GM19452 (cell line): ENCODE results near the gene ADAM22.
A peak's percentile ranks its signal among the peaks of the same experiment; 100 is the strongest.

ENCODE experiments used
- ATAC-seq: cut with Tn5 transposase; IDR thresholded peaks from one replicate; pipeline ENCODE4 v1.9.1; 2021; ENCODE audit not compliant: unreplicated experiment

Gene ADAM22

GRCh38 chr7:88212918-88213317, 278.9 kb downstream of the ADAM22 start:
- no peak for ATAC-seq

DNA sequence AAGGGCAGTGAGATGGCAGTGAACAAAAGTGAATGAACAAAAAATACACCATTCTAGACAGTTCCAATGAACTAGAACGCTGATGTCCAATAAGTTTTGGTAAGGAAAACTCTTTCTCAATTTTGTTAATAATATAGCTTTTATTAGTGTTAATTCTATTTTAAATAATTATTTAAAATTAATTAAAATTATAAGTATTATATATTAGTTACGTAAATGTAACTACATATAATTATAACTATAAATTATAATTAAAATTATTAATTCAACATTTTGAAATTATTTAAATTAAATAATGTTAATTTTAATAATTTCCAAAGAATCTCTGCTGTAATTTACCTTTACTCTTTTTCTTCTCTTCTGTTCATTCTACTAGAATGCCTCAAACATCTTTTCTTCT, 280.4 kb downstream of the ADAM22 start:
- ATAC-seq, result no peak

DNA sequence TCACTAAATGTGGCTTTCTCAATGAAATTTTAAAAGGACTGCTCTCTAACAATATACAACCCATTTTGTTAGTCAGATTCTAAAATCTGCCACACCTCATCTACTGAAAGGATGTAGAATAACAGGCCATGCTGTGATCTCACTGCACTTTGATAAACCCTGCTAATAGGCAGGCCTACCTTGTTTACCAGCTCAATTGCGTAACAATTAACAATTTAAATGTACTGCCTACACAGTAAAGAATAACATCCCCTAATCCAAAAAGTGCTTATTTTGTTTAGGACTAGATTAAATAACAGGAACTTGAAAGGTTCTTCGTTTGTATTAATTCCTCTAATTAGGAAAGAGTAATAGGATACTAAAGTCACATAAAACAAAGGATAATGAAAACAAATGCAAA, 281.2 kb downstream of the ADAM22 start:
- no peak for ATAC-seq

DNA sequence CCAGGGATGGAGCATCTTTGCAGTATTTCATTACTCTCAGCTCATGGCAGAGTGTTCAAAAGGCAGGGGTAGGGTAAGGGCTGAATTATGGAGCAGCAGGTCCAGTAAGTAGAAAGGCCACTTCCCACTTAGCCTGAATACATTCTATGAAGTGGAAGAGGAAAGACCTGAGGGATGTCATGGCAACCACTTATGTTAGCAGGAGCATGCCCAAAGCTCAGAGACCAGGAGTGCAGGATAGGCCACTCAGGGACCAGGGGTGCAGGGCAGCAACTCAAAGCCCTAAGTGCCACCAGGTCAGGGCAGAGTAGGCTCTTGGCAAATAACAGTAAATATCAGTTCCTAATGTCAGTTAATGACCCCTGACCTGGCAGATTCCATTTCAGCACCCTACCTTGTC, 282.2 kb downstream of the ADAM22 start:
- ATAC-seq, result no peak

DNA sequence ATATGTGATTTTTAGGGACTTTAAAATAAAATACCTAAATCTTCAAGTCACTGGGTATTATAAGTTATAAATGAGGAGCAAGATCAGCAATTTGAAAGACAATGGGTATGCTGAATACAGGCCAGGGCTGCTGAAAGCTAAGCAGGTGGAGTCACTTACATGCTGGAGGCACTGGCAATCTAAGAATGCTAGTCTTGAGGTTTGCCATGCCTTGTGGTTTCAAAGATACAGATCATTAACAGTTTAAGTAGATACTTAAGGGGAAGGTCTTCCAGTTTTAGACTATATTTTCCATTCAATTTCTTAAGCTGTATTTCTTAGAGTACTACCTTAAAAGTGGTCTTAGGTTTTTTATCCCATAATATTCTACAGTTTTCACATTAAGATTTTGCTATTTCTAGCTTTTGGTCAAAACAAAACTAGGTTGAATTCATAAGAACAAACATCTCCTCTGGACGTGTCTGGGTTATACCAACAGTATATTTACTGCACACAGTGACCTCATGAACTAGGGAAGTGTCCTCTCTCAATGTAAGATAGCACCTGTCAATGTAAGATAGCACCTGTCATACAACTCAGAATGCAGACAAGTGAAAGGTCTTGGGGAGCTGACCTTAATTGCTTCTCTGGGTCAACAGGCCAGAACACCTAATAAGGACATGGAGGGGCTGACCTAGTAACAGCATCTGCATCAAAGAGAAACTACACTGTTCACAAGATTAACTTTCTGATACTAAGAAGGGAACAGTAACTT, 283.8 kb downstream of the ADAM22 start:
- ATAC-seq, result peak; percentile 75

DNA sequence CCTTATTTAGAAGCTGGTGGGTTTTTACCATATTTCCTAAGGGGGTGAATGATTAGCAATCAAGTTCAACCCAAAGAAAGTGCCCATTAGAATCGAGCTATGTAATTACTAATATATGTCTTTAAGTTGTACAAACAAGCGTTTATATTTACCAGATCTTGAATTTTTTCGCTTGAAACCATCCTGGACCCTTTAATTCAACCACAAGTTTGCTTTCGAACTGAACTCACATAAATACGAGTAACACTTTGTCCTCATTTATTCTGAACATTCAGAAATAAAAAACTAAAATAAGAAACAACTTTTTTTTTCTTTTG, 284.3 kb downstream of the ADAM22 start:
- no peak for ATAC-seq

DNA sequence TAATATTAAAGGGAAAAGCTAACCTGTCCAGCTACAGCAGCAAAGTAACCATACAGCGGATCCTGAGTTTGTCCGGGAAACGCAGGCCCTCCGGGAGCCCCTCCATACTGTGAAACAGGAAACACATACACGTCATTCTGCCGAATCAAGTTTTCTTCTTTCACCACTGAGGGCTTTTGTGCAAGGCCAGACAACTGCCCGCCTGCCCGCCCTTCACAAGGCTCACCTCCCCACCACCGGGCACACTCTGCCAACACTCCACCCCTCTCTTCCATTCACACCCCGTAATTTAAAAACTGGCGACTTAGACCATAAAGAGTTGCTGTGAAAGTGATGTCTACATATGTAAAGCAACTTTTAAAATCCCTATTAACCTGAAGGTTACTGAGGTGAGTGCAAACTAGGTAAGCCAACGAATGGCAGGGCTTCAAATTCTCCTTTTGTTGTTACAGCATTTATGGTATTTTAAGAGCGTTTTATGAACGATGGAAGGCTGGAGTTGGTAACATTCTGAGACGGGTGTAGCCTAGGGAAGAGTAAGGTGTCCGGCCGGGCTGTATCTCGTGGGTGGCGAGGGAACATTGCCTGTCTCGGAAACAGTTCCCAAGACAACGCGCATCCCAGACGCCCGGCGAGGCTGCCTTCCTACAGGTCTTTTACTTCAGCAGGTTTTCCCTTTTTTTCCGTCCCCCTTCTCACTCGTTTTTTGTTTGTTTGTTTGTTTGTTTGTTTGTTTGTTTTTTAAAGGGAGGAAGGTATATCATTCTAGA, 285.0 kb downstream of the ADAM22 start:
- peak; percentile 30 for ATAC-seq

DNA sequence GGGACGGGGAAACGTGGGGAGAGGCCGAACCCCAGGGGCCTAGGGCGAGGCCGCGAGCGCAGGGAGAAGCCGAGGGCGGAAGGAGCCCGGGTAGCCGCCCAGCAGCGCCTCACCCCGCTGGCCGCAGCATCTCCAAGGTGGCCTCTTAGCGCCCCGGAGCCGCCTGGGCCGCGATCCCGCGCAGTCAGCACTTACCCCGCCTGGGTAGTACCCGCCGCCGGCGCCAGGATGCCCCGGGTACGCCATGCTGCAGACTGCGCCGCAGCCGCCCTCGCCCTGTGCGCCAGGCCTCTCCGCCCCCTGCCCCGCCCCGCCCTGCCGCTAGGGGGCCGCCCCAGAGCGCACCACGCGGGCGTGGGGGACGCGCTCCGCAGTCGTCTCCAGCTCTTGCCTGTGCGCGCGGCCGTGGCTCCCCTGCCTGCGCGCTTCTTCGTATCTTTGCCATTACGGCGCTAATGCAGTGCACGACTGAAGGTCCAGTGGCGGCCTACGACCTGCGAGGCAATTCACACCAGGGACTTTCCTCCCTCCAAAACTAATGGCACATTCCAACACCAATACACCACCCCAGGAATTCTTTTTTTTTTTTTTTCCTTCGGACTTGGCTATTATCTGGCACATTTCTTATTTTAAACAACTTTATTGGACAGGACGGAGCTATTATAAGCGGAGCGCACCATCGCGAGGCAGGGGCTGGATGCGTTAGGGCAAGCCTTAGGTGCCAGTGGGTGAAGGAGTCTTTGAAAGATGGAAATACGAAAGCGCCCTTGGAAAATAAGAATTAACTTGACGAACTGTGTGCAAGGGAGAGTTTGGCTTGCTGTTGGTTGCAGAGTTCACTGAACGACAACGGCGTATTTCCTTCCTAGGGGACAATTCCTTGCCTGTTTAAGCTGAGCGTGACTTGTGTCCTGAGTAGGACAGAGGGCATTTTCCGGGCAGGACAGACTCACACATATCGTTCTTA, 286.0 kb downstream of the ADAM22 start, which contains the start of gene SRI:
SRI (minus strand) TSS at position 258 of the 967 bp plus-strand sequence; CDS start at position 246, 12 bp downstream.
- ATAC-seq, result peak; percentile 50

- no peak for ATAC-seq
Observed at GRCh38 chr7:88223265-88223664, 289.2 kb downstream of the ADAM22 start.

GRCh38 chr7:88224601-88225275, 290.7 kb downstream of the ADAM22 start:
- no peak for ATAC-seq

DNA sequence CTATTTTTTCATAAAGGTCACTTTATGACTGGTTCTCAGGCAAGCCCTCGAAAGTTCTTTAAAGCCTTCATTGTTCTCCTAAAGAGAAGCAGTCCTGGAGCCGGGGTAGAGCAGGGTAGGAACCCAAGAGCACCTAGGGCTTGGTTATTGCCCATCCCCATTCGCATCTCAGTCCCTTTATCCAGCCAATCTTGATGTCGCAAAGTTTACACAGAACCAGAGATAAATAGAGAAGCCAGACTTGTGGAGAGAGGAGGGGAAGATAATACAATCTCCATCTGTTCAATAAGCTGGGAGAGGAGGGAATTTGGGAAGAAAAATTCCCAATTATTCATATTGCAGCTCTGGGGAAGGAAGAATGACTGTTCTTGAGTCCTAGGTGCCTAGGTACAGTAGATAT, 292.1 kb downstream of the ADAM22 start:
- no peak for ATAC-seq

- ATAC-seq, result no peak
Observed at GRCh38 chr7:88226886-88227516, 292.9 kb downstream of the ADAM22 start.

GRCh38 chr7:88229302-88229995, 295.4 kb downstream of the ADAM22 start:
- ATAC-seq, result no peak

- no peak for ATAC-seq
Observed at GRCh38 chr7:88230646-88231045, 296.6 kb downstream of the ADAM22 start.

- no peak for ATAC-seq
Observed at GRCh38 chr7:88233828-88234227, 299.8 kb downstream of the ADAM22 start.

GRCh38 chr7:88239852-88240251, 305.8 kb downstream of the ADAM22 start:
- no peak for ATAC-seq

- ATAC-seq, result peak; percentile 74
Observed at GRCh38 chr7:88243345-88243909, 309.4 kb downstream of the ADAM22 start.

- no peak for ATAC-seq
Observed at GRCh38 chr7:88244258-88244657, 310.2 kb downstream of the ADAM22 start.
